SK-N-SH (cell line): ENCODE measurements around the gene SCRN2. TPM values are rescaled to one million over a fixed set of nuclear protein-coding genes. Genes with fewer than 3 reads are reported as not detected.

Experiments
- CTCF ChIA-PET: fragments of 300-600, 350-600 bp; formaldehyde crosslinking; extraction: SDS; loops from one replicate; lab custom pipeline; 2021; lab: Yijun Ruan, JAX
- POLR2A ChIA-PET: fragments of 350-600 bp; sonication (Branson Sonifier 250); formaldehyde crosslinking; extraction: SDS; loops from one replicate; lab custom pipeline; 2020; ENCODE audit warnings: antibody characterized with exemption, inconsistent platforms; lab: Yijun Ruan, JAX
- DNase-seq: peaks from one replicate; pipeline ENCODE4 v3.0.0; 2012
- H2AFZ ChIP-seq: fragments of 200-600 bp; sonication (generic); 2 replicates; pipeline ENCODE4 v1.8.1; 2016; ENCODE audit warnings: antibody characterized with exemption, mild to moderate bottlenecking, low read depth
- H3F3A ChIP-seq: fragments of 200-600 bp; sonication (generic); replicated peaks from 2 replicates; pipeline ENCODE3; 2016; ENCODE audit warnings: antibody characterized with exemption, mild to moderate bottlenecking; ENCODE audit not compliant: insufficient read depth
- H3K27ac ChIP-seq, 2 experiments: fragments of 200-500 bp in 1 of 2; fragments of 200-600 bp in 1 of 2; sonication (Bioruptor generic) in 1 of 2; sonication (generic), shearing (Covaris generic) in 1 of 2; 2 replicates each; pipeline versions ENCODE4 v1.5.1 to v1.6.1; 2014 to 2016; ENCODE audit warnings: low read depth in 2 of 2, inconsistent platforms in 1 of 2, low read length in 1 of 2, mild to moderate bottlenecking in 1 of 2, mixed read lengths in 1 of 2
- H3K27me3 ChIP-seq: fragments of 200-600 bp; sonication (generic), shearing (Covaris generic); 2 replicates; pipeline ENCODE4 v1.6.1; 2016; ENCODE audit warnings: mixed run types; ENCODE audit not compliant: insufficient read depth
- H3K36me3 ChIP-seq, 2 experiments: fragments of 200-500 bp in 1 of 2; fragments of 200-600 bp in 1 of 2; sonication (Bioruptor generic) in 1 of 2; sonication (generic) in 1 of 2; replicated peaks in 1 of 2; 2 replicates each; pipeline versions ENCODE3 to v1.5.1; 2014 to 2016; ENCODE audit warnings: low read length in 1 of 2, mild to moderate bottlenecking in 1 of 2; ENCODE audit not compliant: insufficient read depth in 2 of 2, control insufficient read depth in 1 of 2
- H3K4me1 ChIP-seq, 2 experiments: fragments of 200-500 bp in 1 of 2; fragments of 200-600 bp in 1 of 2; sonication (Bioruptor generic) in 1 of 2; sonication (generic), shearing (Covaris generic) in 1 of 2; 2 replicates each; pipeline versions ENCODE4 v1.5.1 to v1.6.1; 2014 to 2016; ENCODE audit warnings: low read depth in 1 of 2, low read length in 1 of 2, mixed run types in 1 of 2; ENCODE audit not compliant: insufficient read depth in 2 of 2, control insufficient read depth in 1 of 2
- H3K4me2 ChIP-seq: fragments of 200-600 bp; sonication (generic), shearing (Covaris generic); 2 replicates; pipeline ENCODE4 v1.6.1; 2017; ENCODE audit warnings: mixed run types
- H3K4me3 ChIP-seq, 2 experiments: fragments of 200-500 bp in 1 of 2; fragments of 200-600 bp in 1 of 2; sonication (Bioruptor generic) in 1 of 2; sonication (generic), shearing (Covaris generic) in 1 of 2; 2 replicates each; pipeline versions ENCODE4 v1.5.1 to v1.8.1; 2014 to 2016; ENCODE audit warnings: low read depth in 2 of 2, inconsistent platforms in 1 of 2, low read length in 1 of 2, mild to moderate bottlenecking in 1 of 2, mixed read lengths in 1 of 2, moderate library complexity in 1 of 2
- H3K79me2 ChIP-seq: fragments of 200-600 bp; sonication (generic); 2 replicates; pipeline ENCODE4 v1.8.1; 2017; ENCODE audit warnings: mild to moderate bottlenecking; ENCODE audit not compliant: insufficient read depth
- H3K9ac ChIP-seq: fragments of 200-600 bp; sonication (generic); 2 replicates; pipeline ENCODE4 v1.6.1; 2017; ENCODE audit warnings: mixed run types
- H3K9me2 ChIP-seq: fragments of 200-600 bp; sonication (generic); 2 replicates; pipeline ENCODE4 v1.6.1; 2017; ENCODE audit warnings: mixed run types
- H3K9me3 ChIP-seq: fragments of 200-600 bp; sonication (generic); 2 replicates; pipeline ENCODE4 v1.6.1; 2017; ENCODE audit warnings: mixed run types, mild to moderate bottlenecking, moderate library complexity
- H4K20me1 ChIP-seq: fragments of 200-600 bp; sonication (generic); 2 replicates; pipeline ENCODE4 v1.6.1; 2017; ENCODE audit warnings: mild to moderate bottlenecking, mixed run types; ENCODE audit not compliant: insufficient read depth
- CHD2 ChIP-seq: fragments of 150-350 bp; IDR thresholded peaks from 2 replicates; pipeline ENCODE4 v1.6.1; 2018; ENCODE audit warnings: low read length; ENCODE audit not compliant: partially characterized antibody
- ELF1 ChIP-seq: IDR thresholded peaks from 2 replicates; pipeline ENCODE4 v1.4.0; 2012
- EP300 ChIP-seq, 2 experiments: IDR thresholded peaks; 2 replicates each; pipeline versions ENCODE4 v1.4.0 to v1.6.1; 2012; ENCODE audit warnings: borderline replicate concordance in 1 of 2, low read depth in 1 of 2, low read length in 1 of 2
- FOSL2 ChIP-seq: IDR thresholded peaks from 2 replicates; pipeline ENCODE4 v1.4.0; 2012; ENCODE audit warnings: low read depth, mild to moderate bottlenecking, moderate library complexity, borderline replicate concordance
- FOXJ3 ChIP-seq: sonication (generic); formaldehyde crosslinking; IDR thresholded peaks from 2 replicates; pipeline ENCODE4 v1.5.1; 2020; ENCODE audit warnings: mild to moderate bottlenecking, missing genetic modification reagents
- FOXM1 ChIP-seq: IDR thresholded peaks from 2 replicates; pipeline ENCODE4 v1.4.0; 2012; ENCODE audit warnings: low read depth, mild to moderate bottlenecking
- GABPA ChIP-seq: IDR thresholded peaks from 2 replicates; pipeline ENCODE4 v1.4.0; 2012; ENCODE audit warnings: low read depth, mild to moderate bottlenecking
- JUND ChIP-seq: IDR thresholded peaks from 2 replicates; pipeline ENCODE4 v1.4.0; 2012
- MAX ChIP-seq: IDR thresholded peaks from 2 replicates; pipeline ENCODE4 v1.4.0; 2012; ENCODE audit warnings: low read depth
- MEF2A ChIP-seq: IDR thresholded peaks from 2 replicates; pipeline ENCODE4 v1.4.0; 2012; ENCODE audit warnings: low read depth, borderline replicate concordance
- MXI1 ChIP-seq: IDR thresholded peaks from 2 replicates; pipeline ENCODE4 v1.6.1; 2012; ENCODE audit warnings: mild to moderate bottlenecking, low read depth, low read length, improper control_type of control experiment
- NFIC ChIP-seq: IDR thresholded peaks from 2 replicates; pipeline ENCODE4 v1.4.0; 2012; ENCODE audit warnings: borderline replicate concordance
- RAD21 ChIP-seq: IDR thresholded peaks from 2 replicates; pipeline ENCODE4 v1.6.1; 2012; ENCODE audit warnings: mild to moderate bottlenecking, low read length
- RCOR1 ChIP-seq: fragments of 150-350 bp; IDR thresholded peaks from 2 replicates; pipeline ENCODE4 v1.6.1; 2017; ENCODE audit warnings: antibody characterized with exemption, low read length
- RFX5 ChIP-seq: IDR thresholded peaks from 2 replicates; pipeline ENCODE4 v1.6.1; 2012; ENCODE audit warnings: mild to moderate bottlenecking, improper control_type of control experiment, low read length
- SIN3A ChIP-seq: IDR thresholded peaks from 2 replicates; pipeline ENCODE4 v1.6.1; 2012; ENCODE audit warnings: low read depth, mild to moderate bottlenecking, low read length, moderate library complexity, borderline replicate concordance
- SMC3 ChIP-seq: IDR thresholded peaks from 2 replicates; pipeline ENCODE4 v1.6.1; 2012; ENCODE audit warnings: low read depth, low read length, improper control_type of control experiment
- TAF1 ChIP-seq: IDR thresholded peaks from 2 replicates; pipeline ENCODE4 v1.6.1; 2012; ENCODE audit warnings: low read depth, mild to moderate bottlenecking, low read length, moderate library complexity, borderline replicate concordance
- TCF12 ChIP-seq: IDR thresholded peaks from 2 replicates; pipeline ENCODE4 v1.4.0; 2012
- USF1 ChIP-seq: IDR thresholded peaks from 2 replicates; pipeline ENCODE4 v1.4.0; 2012; ENCODE audit warnings: low read depth, borderline replicate concordance
- YY1 ChIP-seq: IDR thresholded peaks from 2 replicates; pipeline ENCODE4 v1.4.0; 2012; ENCODE audit warnings: low read depth, mild to moderate bottlenecking
- WGBS: methylation state at CpG from one replicate; pipeline ENCODE4 v1.1.6; 2017; ENCODE audit warnings: low lambda C conversion rate; 5-methylcytosine and 5-hydroxymethylcytosine counted together
- polyA plus RNA-seq, 3 experiments: library from polyadenylated mRNA; depleted of rRNA; stranded (reverse); fragments of >200 nt; gene quantifications; 2 replicates each; pipeline ENCODE4 v1.2.3, GENCODE V29; 2012
- TF ChIP-seq, protein P1 (sequence below): IDR thresholded peaks from 2 replicates; pipeline ENCODE4 v1.6.1; 2012; ENCODE audit warnings: mild to moderate bottlenecking, low read depth, low read length, moderate library complexity
- TF ChIP-seq, protein P2 (sequence below): IDR thresholded peaks from 2 replicates; pipeline ENCODE4 v1.4.0; 2012; ENCODE audit warnings: low read depth, borderline replicate concordance

The SCRN2 gene
- polyA plus RNA-seq, 1 of the 3 experiments (the other 2 are of a cell fraction), result 139 TPM

- TF ChIP-seq EP300 (IDR thresholded peaks at IDR 0.05; ENCODE audit: borderline replicate concordance in 1 of 2, low read depth in 1 of 2, low read length in 1 of 2) (no peak; a peak in 1 of 4 replicates), TCF12 (0 out of 2 replicates have a peak, but pooled peaks have one; percentile 34), ELF1 (0 out of 2 replicates have a peak, but pooled peaks have one; percentile 48), CHD2 (peak; percentile 66), MEF2A (no peak), MAX (peak; percentile 77), FOXJ3 (0 out of 2 replicates have a peak, but pooled peaks have one; percentile 27), TAF1 (peak; percentile 65)
- TF ChIP-seq, protein P1, sequence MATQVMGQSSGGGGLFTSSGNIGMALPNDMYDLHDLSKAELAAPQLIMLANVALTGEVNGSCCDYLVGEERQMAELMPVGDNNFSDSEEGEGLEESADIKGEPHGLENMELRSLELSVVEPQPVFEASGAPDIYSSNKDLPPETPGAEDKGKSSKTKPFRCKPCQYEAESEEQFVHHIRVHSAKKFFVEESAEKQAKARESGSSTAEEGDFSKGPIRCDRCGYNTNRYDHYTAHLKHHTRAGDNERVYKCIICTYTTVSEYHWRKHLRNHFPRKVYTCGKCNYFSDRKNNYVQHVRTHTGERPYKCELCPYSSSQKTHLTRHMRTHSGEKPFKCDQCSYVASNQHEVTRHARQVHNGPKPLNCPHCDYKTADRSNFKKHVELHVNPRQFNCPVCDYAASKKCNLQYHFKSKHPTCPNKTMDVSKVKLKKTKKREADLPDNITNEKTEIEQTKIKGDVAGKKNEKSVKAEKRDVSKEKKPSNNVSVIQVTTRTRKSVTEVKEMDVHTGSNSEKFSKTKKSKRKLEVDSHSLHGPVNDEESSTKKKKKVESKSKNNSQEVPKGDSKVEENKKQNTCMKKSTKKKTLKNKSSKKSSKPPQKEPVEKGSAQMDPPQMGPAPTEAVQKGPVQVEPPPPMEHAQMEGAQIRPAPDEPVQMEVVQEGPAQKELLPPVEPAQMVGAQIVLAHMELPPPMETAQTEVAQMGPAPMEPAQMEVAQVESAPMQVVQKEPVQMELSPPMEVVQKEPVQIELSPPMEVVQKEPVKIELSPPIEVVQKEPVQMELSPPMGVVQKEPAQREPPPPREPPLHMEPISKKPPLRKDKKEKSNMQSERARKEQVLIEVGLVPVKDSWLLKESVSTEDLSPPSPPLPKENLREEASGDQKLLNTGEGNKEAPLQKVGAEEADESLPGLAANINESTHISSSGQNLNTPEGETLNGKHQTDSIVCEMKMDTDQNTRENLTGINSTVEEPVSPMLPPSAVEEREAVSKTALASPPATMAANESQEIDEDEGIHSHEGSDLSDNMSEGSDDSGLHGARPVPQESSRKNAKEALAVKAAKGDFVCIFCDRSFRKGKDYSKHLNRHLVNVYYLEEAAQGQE, result 0 out of 2 replicates have a peak, but pooled peaks have one; percentile 26
Measured at GRCh38 chr17:47840742-47841487, at the start of gene SCRN2 (continued).

- no peak overlapping the region for H3K4me2 ChIP-seq
- H3K9me3 ChIP-seq, result no peaks in the 10 kb centered on the region
- H3K27ac ChIP-seq, result no peak overlapping the region
- ChIA-PET POLR2A (interaction anchor here (0.7 to 4.0 kb wide), 7 partner anchors 39 to 59 kb away, joined by 3 to 26 read pairs (median 5); partner anchors contain the start of genes LRRC46, MRPL10, SCRN2 and SP6), CTCF (interaction anchor here (0.5 to 19.9 kb wide), 43 partner anchors 9 to 1144 kb away, joined by 3 to 1447 read pairs (median 3); partner anchors contain the start of genes CDK5RAP3, LRRC46, MRPL10 and PNPO)
- DNase-seq, result peak; percentile 85
- H3K27me3 ChIP-seq, result no peaks in the 10 kb centered on the region
- no peak overlapping the region for H3K9ac ChIP-seq
- peaks cover 4% of the 10 kb centered on the region in 2 experiments; a peak in 3 of 4 replicates for H3K4me1 ChIP-seq
- peaks cover 8% of the 10 kb centered on the region for H3K79me2 ChIP-seq
- H3F3A ChIP-seq, result peaks cover 5% of the 10 kb centered on the region
- no peak overlapping the region; a peak in 1 of 4 replicates for H3K4me3 ChIP-seq
- 40% methylated on average over 11 of the region's 11 CpGs for WGBS
- H4K20me1 ChIP-seq, result no peaks in the 10 kb centered on the region
- H3K36me3 ChIP-seq, result no peaks in the 10 kb centered on the region
- H2AFZ ChIP-seq, result no peak overlapping the region
- H3K9me2 ChIP-seq, result no peaks in the 10 kb centered on the region
- TF ChIP-seq JUND (no peak), MXI1 (no peak), FOXM1 (no peak), SMC3 (peak; percentile 100), USF1 (no peak), RAD21 (peak; percentile 99), RFX5 (no peak; the same call in 1 of the 2 replicates), CHD2 (peak; percentile 56), RCOR1 (peak; percentile 53; the same call in 1 of the 2 replicates), YY1 (no peak), NFIC (no peak), SIN3A (peak; percentile 68; the same call in 1 of the 2 replicates), GABPA (no peak), EP300 (IDR thresholded peaks at IDR 0.05; ENCODE audit: borderline replicate concordance in 1 of 2, low read depth in 1 of 2, low read length in 1 of 2) (no peak), FOSL2 (no peak)
- TF ChIP-seq, protein P2, sequence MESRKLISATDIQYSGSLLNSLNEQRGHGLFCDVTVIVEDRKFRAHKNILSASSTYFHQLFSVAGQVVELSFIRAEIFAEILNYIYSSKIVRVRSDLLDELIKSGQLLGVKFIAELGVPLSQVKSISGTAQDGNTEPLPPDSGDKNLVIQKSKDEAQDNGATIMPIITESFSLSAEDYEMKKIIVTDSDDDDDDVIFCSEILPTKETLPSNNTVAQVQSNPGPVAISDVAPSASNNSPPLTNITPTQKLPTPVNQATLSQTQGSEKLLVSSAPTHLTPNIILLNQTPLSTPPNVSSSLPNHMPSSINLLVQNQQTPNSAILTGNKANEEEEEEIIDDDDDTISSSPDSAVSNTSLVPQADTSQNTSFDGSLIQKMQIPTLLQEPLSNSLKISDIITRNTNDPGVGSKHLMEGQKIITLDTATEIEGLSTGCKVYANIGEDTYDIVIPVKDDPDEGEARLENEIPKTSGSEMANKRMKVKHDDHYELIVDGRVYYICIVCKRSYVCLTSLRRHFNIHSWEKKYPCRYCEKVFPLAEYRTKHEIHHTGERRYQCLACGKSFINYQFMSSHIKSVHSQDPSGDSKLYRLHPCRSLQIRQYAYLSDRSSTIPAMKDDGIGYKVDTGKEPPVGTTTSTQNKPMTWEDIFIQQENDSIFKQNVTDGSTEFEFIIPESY, result no peak
Measured at GRCh38 chr17:47889734-47890529, 48.9 kb upstream of the SCRN2 start.
